HG03095 (cell line): ENCODE measurements around the gene CRISPLD2.
"Not testable (repeated sequence)": the region's sequence is repeated elsewhere in the genome, so short reads cannot be mapped to it uniquely, and the experiment has no call there.

ENCODE experiments used
- ATAC-seq: cut with Tn5 transposase; IDR thresholded peaks from one replicate; pipeline ENCODE4 v1.9.1; 2021; ENCODE audit warnings: moderate library complexity; ENCODE audit not compliant: unreplicated experiment

The CRISPLD2 gene

DNA sequence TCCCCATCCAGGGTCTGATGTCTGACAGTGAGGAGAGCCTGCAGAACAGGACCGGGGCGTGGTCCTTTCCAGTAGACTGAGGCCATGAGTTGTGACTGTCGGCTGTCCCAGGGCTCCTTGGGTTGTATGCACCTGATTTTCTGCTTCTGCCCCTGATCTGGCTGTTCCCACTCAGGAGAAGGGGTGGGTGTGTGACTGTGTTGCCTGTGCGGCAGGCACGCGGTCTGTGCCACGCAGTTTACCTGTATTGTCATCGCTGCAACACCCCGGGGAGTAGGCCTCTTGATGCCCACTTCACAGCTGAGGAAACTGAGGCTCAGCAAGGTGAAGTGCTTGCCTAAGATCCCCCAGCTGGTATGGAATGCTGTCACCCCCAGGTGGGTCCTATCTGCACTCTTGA lies 1.4 kb downstream of the CRISPLD2 start:
- no peak for ATAC-seq

DNA sequence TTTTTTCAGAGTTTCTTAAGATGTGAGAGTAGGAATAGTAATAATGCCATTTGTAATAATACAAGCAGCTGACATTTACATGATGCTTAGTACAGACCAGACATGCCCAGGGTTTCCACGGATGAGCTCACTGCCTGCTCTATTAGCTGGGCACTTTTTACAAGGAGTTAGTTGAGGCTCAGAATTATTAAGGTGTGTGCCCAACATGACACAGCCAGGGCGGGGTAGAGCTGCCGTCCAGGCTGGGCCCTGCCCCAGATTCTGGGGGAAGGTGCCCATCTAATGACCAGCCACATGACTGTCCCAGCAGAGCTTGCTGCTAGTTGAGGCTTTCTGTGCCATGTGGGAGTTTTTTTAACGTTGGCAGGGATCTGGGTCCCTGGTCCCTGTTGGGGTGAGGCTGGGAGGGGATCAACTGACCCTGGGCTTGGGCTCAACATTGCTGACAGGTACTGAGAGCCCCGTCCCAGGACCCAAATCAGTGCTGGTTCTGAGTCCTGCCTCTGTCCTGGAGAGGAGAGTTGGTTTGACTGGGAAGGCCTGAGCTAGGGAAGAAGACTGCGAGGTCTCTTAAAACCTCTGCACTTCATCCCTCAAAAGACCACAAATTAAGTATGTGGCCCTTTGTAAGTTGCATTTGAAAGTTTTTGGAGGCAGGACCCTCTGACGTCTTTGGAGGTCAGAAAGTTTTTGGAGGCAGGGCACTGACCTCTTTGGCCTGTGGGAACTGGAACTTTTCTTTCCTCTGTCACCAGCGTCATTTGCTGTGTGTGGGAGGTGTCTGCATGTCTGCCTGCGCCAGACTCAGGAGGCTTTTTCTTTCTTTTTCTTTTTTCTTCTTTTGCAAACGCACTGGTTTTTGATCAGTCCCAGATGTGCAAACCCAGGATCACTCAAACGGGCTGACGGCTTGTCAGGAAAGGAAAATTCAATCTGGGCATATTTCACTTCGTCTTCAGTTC lies 2.2 kb downstream of the CRISPLD2 start:
- no peak for ATAC-seq

DNA sequence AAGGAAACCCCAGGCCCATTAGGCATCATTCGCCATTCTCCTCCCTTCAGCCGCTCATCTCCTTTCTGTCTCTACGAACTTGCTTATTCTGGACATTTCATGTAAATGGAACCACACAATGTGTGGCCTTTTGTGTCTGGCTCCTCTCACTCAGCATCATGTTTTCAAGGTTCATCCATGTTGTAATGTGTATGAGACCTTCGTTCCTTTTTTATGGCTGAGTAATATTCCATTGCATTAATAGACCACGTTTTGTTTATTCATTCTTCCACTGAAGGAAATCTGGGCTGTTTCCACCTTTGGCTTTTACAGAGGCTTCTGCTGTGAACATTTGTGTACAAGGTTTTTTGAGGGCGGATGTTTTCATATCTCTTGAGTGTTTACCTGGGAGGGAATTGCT lies 3.2 kb downstream of the CRISPLD2 start:
- ATAC-seq = no peak

DNA sequence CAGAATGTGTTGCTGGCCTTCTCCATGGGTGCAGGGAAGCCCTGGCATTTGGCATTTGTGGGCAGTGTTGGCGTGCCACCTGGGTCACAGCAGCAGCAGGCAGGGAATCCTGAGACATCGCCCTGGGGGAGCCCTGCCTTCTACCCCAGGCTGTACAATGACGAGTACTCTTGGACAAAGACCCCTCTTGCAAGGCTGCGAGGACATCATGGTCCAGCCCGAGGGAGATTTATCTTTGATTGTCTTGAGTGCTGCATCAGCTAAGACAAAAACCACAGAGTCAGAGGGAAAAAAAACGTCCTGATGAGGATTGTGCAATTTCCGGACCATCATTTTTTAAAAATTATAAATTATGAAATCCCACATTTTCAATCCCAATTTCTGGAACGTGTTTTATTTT lies 3.7 kb downstream of the CRISPLD2 start:
- ATAC-seq = no peak

DNA sequence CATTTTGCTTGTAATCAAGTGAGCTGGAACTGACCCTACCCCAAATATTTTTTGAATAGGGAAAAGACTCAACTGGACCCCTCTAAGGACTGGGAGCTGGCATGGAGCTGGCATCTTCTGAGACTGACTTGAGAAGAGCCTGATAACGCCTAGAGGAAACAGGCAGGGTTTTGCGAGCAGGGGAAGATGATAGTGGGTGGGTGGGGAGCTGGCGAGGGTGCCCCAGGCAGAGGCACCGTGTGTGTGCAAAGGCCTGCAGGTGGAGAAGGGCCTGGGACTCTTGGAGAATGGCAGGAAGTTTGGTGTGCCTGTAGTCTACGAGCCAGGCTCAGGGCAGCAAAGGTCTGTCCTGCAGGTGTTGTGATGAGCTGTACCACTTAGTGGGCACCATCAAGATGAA lies 4.1 kb downstream of the CRISPLD2 start:
- ATAC-seq = no peak

DNA sequence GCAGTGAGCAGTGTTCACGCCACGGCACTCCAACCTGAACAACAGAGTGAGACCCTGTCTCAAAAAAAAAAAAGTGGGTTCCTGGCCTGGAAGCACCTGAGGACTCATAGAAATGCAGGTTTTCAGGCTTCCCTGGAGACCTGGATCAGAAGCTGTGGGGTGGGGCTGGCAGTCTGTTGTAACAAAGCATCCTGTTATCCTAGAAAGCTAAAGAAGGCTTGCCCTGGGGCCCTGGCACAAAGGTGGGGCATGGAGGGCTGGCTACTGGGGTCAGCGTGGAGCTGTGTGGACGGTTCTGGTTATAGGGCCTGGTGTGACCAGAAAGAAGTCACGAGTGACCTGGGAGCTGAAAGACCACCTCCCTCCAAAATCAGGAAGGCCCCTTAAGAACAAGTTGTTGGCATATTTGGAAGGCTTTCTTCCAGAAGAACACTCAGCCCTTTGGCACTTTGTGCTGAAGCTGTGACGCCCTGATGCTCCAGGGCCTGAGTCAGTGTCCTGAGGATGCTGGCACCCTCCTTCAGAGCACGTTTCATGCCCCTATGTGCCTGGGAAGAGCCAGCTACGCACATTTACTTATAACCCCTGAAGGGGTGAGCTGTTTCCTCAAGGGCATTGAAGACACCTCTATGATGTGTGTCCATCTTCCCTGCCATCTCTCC lies 6.2 kb downstream of the CRISPLD2 start:
- ATAC-seq = no peak

DNA sequence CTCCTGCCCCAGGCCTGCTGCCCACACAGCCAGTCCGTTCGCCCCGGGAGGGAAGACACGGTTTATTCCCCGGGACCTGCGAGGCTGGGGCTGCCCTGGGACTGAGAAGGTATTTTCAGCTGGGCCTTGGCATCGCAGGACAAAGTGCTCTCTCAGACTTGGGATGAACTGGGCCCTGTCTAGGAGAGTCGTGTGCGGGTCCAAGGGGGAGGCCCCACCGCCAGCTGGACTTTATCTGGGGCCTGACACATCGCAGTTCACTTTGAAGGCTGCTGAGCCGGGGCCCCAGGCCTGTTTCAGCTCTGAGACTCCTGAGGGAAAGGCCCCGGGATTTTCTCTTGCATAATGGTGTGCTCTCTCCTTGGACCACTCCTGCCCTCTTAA lies 6.8 kb downstream of the CRISPLD2 start:
- no peak for ATAC-seq

DNA sequence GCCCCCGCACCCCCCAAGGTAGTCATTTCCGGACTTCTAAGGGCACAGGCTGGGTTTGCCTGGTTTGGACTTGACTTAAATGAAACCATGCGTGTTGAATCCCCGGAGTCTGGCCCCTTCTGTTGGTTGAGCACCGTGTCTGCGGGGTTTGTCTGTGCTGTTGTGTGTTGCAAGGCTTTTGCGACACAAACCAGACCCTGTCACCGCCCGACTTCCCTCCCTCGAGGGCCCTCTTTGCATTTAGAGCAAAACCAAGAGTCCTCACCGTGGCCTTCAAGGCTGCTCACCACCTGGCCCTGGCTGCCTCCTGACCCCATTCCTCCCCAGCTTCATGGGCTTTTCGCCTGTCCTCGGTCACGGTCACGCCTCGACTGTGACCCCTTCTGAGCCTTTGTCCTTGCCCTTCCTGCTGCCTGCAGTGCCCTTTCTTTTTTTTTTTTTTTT lies 7.4 kb downstream of the CRISPLD2 start:
- no peak for ATAC-seq

DNA sequence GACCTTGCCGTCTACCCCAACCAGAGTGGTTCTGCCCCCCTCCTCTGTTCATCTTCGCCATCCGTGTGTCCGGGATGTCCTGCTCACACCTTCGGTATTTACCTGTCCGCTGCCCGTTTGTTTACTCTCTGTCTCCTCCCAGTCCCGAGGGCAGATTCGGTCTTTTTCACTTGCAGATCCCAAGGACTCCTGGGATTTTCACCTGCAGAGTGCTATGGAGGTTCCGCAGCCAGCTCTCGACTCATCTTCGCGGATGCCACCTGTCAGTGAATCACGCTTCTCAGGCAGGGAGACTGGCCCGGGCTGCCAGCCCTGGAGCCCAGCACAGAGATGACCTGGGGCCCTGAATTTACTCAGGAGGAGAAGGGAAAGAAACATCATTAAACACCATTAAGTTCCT lies 8.1 kb downstream of the CRISPLD2 start:
- no peak for ATAC-seq

DNA sequence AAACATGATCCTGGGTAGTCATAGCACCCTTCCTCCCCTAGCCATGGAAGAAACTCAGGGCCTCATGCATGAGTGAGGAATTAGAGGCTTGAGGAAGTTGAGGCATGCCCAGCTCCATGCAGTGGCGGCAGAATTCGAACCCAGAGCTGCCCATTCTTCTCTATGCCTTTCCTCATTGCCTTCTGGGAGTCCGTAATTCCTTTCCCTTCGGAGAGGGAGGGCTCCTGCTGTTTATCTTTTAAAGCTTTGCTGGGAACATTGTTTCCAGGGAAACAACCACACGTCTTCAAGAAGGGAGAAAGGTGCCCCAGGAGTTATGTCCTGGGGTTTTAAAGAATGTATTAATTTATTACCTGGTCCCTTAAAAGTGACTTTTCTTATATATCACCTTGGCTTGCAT lies 8.5 kb downstream of the CRISPLD2 start:
- ATAC-seq = no peak

DNA sequence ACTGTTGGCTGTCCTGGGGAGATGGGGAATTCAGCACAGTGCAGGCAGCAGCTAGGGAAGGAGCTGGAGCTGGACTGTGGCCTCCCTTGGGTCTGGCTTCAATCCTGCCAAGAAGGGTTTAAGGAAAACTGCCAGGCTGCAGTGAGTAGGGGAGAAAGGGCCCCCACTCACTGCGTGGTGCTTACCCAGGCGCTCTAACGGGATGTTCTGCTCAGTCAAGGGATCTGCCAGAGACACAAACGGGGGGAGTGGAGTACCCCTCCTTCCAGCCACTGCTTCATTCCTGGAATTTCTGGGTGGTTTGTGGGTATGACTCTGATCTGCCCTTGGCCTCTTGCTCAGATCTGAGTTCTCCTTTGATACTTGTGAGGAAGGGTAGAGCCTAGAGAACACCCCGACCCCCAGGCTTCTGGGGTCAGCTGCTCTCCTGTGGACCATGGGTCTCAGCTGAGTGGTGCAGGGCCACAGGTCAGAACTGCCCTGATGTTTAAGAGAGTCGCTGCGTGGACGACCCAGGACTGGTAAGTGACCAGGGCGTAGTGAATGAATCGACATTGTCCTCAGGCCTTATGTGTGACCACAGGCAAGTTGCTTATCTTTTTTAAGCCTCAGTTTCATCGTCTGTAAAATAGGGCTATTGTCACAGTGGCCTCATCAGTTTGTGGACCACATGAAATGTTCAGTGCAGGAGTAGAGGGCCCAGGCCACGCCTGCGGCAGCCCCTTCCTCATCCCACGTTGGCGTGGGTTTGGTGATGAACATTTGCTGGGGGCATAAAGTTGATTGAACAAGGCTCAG lies 9.6 kb downstream of the CRISPLD2 start:
- ATAC-seq = no peak

DNA sequence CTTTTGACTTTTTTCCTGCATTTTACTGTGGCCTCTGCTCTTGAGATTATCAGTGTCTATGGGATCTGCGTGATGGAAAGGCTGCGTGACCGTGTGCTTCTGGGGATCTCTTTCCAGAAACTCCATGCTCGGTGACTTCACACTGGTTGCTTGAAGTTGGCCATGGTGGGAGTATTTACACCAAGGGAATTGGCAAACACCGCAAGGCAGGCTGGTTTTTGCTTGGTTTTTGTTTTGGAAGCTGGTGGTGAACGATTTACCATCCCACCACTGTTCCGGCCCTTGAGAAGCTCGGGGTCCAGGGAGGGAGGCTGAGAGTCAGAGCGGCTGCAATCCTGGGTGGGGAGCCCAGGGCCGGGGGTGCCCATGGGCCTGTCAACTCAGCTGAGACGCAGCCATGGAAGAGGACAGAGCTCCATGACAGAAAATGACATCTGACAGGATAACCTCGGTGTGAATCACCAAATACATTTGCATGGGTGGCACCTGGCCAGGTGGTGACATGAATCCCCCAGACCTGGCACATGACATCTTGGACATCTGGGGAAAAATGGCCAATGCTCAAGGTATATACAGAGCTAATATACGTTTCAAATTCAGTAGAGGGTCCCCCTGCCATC lies 11.1 kb downstream of the CRISPLD2 start:
- ATAC-seq = no peak

DNA sequence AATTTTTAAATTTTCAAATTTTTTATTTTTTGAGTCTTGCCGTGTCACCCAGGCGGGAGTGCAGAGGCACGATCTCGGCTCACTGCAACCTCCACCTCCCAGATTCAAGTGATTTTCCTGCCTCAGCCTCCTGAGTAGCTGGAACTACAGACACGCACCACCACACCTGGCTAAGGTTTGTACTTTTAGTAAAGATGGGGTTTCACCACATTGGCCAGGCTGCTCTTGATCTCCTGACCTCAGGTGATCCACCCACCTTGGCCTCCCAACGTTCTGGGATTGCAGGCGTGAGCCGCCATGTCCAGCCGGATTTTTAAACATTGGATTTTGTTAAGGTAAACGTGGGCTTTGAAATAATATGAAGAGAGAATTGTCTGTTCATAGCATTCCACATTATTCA lies 11.9 kb downstream of the CRISPLD2 start:
- not testable (repeated sequence) for ATAC-seq

DNA sequence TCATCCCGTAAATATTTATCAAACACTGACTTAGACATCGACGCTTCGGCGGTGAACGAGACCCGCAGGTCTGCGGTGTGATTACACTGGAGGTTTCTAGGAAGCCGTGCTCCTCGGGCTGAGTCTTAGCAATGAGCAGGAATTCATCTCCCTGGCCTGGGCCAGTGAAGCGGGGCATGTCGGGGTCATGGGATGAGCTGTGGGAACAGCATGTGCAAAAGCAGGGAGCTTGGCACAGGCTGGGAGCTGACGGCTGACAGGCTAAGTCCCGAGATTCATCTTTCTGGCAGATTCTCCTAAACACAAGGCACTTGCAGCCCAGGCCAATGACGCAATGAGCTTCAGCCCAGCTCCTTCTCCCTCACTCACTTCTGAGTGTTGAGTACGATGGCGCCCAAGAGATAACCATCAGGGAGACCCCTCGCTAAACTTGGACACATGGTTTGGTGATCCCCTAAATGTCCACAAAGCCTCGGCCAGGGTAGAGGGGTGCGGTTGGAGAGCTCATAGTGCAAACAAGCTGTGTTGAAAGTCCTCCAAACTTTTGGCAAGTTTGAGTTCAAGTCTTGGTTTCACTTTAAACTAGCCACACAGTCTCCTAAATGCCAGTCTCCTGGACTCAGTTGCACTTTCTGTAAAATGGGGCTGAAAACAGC lies 12.8 kb downstream of the CRISPLD2 start:
- ATAC-seq = no peak

DNA sequence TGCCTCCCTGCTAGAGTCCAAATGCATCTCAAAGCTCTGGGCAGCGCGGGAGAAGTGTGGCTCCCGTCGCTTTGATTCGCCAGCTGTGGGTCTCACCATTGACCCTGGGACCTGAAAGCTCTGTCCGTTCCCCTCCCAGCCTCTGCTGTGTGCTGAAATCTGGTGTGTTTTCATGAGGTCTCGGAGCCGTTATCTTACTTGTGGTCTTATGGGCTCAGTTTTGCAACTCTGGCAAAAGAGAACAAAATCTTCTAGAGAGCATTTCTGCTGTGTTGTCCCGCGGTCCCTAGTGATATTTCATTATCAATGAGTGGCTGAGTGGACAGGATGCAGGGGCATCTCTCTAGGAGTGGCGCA lies 13.3 kb downstream of the CRISPLD2 start:
- ATAC-seq = no peak

DNA sequence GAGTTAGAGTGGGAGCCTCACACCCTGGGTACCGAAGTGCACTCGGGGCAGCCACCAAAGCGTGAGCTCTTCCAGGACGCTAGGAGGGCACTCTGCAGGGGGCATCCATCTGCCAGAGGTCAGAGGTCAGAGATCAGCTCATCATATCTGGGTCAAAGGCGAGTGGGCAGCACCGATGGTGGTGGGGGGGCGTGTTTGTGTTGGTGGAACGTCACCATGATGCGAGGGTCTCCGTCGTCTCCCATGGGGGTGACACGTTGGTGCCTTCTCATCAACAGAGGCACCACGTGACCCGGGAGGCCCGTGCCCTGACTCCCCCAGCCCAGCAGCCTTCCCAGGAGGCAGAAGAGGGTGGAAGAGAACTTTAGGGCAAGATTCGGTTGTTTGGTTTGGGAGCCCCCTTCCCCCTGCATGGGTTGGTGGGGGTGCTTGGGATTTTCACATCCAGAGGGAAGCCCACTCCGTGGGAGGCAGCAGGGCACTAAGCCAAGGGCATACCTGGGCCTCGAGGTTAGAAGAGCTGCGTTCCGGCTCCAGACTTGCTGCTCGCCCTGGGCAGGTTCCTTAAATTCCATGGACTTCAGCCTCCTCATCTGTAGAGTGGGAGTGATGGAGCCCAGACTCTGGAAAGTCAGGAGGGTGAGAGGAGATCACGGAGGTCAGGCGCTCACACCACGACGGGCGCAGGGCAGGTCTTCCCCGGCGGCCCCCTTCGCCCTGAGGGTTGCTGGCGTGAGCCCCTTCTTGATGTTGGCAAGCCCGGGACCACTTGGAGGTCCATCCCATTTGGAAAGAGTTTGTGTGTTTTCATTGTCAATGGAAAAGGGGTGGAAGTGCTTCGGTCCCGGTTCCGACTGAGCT lies 14.0 kb downstream of the CRISPLD2 start:
- ATAC-seq = no peak

DNA sequence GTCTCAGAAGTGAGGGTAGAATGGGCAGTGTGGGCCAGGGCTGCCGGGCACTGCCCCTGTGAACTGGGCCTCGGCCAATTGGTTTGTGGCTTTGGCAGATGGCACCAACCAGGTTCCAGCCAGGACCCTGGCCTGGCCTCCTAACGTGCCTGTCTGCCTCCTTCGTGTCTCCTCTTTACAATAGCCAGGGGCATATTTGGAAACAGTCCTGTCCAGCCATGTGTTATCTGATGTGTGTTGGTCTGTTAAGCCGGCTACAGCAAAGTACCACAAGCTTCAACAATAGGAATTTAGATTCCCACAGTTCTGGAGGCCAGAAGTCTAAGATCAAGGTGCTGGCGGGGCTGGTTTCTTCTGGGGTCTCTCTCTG lies 14.6 kb downstream of the CRISPLD2 start:
- ATAC-seq = no peak

DNA sequence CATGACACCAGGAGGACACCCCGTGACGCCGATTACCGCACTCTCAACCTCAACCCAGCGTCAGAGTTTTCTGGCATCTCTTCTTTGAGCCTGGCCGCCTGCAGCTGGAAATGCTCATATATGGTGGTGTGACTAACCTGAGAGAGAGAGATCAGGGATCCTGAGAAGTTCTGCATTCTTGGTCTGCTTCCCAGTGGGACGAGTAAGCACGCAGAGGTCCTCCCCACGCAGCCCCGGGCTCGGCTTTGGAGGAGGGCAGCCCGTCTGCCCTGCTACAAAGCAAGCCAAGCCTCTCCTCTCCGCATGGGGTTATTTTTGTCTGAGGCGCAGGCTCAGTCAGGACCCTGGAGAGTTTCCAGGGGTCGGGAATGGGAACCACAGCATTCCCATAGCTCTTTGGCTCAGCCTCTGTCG lies 16.5 kb downstream of the CRISPLD2 start:
- no peak for ATAC-seq

DNA sequence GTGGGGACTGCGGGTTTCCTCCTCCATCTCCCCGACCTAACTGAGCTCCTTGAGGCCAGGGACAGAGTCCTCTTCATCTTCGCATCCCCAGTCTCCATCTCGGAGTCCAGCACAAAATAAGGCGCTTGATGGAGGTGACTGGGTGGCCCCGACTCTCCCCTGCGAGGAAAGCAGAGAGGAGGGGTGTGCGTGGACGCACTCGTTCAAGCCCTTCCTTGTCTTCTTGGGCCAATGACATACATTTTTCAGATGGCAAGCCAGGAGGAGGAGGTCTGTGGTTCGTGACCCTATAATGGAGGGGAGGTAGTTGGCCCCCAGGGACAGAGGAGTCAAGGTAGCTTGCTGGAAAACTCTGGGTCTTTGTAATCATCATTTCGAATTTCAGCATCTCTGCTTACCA lies 17.2 kb downstream of the CRISPLD2 start:
- no peak for ATAC-seq
